ENCODE data around the gene TNFRSF19.

- TF ChIP-seq, protein P1, sequence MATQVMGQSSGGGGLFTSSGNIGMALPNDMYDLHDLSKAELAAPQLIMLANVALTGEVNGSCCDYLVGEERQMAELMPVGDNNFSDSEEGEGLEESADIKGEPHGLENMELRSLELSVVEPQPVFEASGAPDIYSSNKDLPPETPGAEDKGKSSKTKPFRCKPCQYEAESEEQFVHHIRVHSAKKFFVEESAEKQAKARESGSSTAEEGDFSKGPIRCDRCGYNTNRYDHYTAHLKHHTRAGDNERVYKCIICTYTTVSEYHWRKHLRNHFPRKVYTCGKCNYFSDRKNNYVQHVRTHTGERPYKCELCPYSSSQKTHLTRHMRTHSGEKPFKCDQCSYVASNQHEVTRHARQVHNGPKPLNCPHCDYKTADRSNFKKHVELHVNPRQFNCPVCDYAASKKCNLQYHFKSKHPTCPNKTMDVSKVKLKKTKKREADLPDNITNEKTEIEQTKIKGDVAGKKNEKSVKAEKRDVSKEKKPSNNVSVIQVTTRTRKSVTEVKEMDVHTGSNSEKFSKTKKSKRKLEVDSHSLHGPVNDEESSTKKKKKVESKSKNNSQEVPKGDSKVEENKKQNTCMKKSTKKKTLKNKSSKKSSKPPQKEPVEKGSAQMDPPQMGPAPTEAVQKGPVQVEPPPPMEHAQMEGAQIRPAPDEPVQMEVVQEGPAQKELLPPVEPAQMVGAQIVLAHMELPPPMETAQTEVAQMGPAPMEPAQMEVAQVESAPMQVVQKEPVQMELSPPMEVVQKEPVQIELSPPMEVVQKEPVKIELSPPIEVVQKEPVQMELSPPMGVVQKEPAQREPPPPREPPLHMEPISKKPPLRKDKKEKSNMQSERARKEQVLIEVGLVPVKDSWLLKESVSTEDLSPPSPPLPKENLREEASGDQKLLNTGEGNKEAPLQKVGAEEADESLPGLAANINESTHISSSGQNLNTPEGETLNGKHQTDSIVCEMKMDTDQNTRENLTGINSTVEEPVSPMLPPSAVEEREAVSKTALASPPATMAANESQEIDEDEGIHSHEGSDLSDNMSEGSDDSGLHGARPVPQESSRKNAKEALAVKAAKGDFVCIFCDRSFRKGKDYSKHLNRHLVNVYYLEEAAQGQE (IDR thresholded peaks at IDR 0.05), result no peak
- TF ChIP-seq CTCF (IDR thresholded peaks at IDR 0.05; ENCODE audit: low read depth, low read length, missing input control) (no peak), JUND (IDR thresholded peaks at IDR 0.05) (no peak), YY1 (IDR thresholded peaks at IDR 0.05) (no peak), RXRA (IDR thresholded peaks at IDR 0.05) (no peak), GABPA (IDR thresholded peaks at IDR 0.05 in 1 of 2, conservative IDR thresholded peaks at IDR 0.05 in 1 of 2) (no peak), ZBTB33 (IDR thresholded peaks at IDR 0.05) (no peak), RAD21 (IDR thresholded peaks at IDR 0.05) (no peak), FOXA2 (IDR thresholded peaks at IDR 0.05) (no peak), FOXA1 (IDR thresholded peaks at IDR 0.05) (no peak)
- TF ChIP-seq, protein P2, sequence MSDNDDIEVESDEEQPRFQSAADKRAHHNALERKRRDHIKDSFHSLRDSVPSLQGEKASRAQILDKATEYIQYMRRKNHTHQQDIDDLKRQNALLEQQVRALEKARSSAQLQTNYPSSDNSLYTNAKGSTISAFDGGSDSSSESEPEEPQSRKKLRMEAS (IDR thresholded peaks at IDR 0.05), result no peak
- TF ChIP-seq, protein P3, sequence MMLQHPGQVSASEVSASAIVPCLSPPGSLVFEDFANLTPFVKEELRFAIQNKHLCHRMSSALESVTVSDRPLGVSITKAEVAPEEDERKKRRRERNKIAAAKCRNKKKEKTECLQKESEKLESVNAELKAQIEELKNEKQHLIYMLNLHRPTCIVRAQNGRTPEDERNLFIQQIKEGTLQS (IDR thresholded peaks at IDR 0.05), result no peak
Measured at GRCh38 chr13:23714672-23715071, 144.5 kb downstream of the TNFRSF19 start.

Measured in liver (tissue), 3 donors.